ENCODE data around the gene SLC29A4.

- TF ChIP-seq, protein P1, sequence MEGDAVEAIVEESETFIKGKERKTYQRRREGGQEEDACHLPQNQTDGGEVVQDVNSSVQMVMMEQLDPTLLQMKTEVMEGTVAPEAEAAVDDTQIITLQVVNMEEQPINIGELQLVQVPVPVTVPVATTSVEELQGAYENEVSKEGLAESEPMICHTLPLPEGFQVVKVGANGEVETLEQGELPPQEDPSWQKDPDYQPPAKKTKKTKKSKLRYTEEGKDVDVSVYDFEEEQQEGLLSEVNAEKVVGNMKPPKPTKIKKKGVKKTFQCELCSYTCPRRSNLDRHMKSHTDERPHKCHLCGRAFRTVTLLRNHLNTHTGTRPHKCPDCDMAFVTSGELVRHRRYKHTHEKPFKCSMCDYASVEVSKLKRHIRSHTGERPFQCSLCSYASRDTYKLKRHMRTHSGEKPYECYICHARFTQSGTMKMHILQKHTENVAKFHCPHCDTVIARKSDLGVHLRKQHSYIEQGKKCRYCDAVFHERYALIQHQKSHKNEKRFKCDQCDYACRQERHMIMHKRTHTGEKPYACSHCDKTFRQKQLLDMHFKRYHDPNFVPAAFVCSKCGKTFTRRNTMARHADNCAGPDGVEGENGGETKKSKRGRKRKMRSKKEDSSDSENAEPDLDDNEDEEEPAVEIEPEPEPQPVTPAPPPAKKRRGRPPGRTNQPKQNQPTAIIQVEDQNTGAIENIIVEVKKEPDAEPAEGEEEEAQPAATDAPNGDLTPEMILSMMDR (IDR thresholded peaks at IDR 0.05), result no peak
- TF ChIP-seq, protein P2, sequence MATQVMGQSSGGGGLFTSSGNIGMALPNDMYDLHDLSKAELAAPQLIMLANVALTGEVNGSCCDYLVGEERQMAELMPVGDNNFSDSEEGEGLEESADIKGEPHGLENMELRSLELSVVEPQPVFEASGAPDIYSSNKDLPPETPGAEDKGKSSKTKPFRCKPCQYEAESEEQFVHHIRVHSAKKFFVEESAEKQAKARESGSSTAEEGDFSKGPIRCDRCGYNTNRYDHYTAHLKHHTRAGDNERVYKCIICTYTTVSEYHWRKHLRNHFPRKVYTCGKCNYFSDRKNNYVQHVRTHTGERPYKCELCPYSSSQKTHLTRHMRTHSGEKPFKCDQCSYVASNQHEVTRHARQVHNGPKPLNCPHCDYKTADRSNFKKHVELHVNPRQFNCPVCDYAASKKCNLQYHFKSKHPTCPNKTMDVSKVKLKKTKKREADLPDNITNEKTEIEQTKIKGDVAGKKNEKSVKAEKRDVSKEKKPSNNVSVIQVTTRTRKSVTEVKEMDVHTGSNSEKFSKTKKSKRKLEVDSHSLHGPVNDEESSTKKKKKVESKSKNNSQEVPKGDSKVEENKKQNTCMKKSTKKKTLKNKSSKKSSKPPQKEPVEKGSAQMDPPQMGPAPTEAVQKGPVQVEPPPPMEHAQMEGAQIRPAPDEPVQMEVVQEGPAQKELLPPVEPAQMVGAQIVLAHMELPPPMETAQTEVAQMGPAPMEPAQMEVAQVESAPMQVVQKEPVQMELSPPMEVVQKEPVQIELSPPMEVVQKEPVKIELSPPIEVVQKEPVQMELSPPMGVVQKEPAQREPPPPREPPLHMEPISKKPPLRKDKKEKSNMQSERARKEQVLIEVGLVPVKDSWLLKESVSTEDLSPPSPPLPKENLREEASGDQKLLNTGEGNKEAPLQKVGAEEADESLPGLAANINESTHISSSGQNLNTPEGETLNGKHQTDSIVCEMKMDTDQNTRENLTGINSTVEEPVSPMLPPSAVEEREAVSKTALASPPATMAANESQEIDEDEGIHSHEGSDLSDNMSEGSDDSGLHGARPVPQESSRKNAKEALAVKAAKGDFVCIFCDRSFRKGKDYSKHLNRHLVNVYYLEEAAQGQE (IDR thresholded peaks at IDR 0.05; ENCODE audit: insufficient read depth in 1 of 2, low read depth in 2 of 2, low read length in 1 of 2), result no peak
- no peak for TF ChIP-seq SIN3A (IDR thresholded peaks at IDR 0.05; ENCODE audit: borderline replicate concordance, insufficient read depth, low read depth, low read length)
Measured at GRCh38 chr7:5343884-5344283, 61.1 kb downstream of the SLC29A4 start.
